ENCODE results near the gene STX18.

DNA sequence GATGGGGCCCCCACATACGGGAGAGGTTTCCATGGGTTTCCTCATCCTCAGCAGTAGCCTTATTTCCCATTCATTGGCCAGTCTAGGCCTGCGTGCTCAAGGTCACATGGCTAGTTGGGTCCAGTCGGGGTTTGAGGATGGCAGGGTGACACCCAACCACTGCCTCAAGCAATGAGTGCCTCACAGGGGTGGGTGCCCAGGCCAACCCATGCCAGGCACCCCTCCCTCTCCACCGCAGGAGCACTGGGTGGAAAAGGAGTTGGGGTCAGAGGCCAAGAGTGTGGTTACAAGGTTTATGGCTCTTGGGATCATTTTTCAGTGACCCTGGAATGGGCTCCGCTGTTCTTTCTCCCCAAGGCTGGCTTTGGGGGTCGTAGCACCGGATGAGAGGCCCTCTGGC is 151.8 kb downstream of the STX18 start:
- TF ChIP-seq CTCF (IDR thresholded peaks at IDR 0.05; ENCODE audit: extremely low read depth in 1 of 2, insufficient read depth in 1 of 2, low read depth in 1 of 2, low read length in 2 of 2): no peak
- no peak for TF ChIP-seq JUN (IDR thresholded peaks at IDR 0.05; ENCODE audit: borderline replicate concordance, insufficient read depth, insufficient read length, low read depth)
- TF ChIP-seq POLR2A (IDR thresholded peaks at IDR 0.05; ENCODE audit: low read depth, low read length): no peak
- TF ChIP-seq, protein P1, sequence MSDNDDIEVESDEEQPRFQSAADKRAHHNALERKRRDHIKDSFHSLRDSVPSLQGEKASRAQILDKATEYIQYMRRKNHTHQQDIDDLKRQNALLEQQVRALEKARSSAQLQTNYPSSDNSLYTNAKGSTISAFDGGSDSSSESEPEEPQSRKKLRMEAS (IDR thresholded peaks at IDR 0.05; ENCODE audit: insufficient read depth, insufficient read length): no peak
- no peak for TF ChIP-seq FOS (IDR thresholded peaks at IDR 0.05; ENCODE audit: borderline replicate concordance, insufficient read depth, low read length)
- TF ChIP-seq EZH2 (IDR thresholded peaks at IDR 0.05; ENCODE audit: borderline replicate concordance, low read depth, low read length, severe bottlenecking): no peak
